Prostate gland (tissue), 2 donors: Measurements from ENCODE around the gene CT83.

Experiments
- POLR2A ChIP-seq: fragments of 450-650 bp; IDR thresholded peaks from one replicate; pipeline ENCODE4 v1.6.1; 2016; ENCODE audit warnings: antibody characterized with exemption, mild to moderate bottlenecking
- POLR2AphosphoS5 ChIP-seq: sonication (generic); formaldehyde crosslinking; IDR thresholded peaks from one replicate; pipeline ENCODE4 v1.6.1; 2017; ENCODE audit warnings: antibody characterized with exemption
- TF ChIP-seq, protein P1 (sequence below), 4 experiments: fragments of 200-600 bp in 2 of 4; fragments of 450-650 bp in 2 of 4; sonication (generic) in 2 of 4; IDR thresholded peaks; 1 replicate in 3 of 4; 2 replicates in 1 of 4; pipeline ENCODE4 v1.5.1; 2016 to 2019; ENCODE audit warnings: antibody characterized with exemption in 4 of 4, mild to moderate bottlenecking in 2 of 4, moderate library complexity in 2 of 4

DNA sequence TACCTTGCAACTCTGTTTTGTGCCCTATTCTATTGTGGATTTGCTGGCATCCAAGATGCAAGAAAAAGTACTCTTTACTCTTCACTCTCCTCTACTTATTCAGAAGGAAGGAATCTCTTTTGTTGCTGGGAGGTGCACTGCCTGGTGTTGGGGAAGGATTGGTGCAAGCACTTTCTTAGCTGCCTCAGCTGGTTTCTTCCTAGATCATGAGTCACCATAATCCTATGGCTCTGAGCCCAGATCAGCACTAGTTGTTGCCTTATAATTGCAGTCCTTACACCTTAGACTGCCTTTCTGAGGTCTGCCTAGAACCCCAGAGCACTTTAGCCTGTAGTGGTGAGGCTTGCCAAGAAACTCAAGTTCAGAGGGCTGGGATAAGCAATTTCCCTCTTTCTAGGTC is 37.0 kb upstream of the CT83 start:
- no peak for TF ChIP-seq POLR2AphosphoS5
- TF ChIP-seq, protein P1, sequence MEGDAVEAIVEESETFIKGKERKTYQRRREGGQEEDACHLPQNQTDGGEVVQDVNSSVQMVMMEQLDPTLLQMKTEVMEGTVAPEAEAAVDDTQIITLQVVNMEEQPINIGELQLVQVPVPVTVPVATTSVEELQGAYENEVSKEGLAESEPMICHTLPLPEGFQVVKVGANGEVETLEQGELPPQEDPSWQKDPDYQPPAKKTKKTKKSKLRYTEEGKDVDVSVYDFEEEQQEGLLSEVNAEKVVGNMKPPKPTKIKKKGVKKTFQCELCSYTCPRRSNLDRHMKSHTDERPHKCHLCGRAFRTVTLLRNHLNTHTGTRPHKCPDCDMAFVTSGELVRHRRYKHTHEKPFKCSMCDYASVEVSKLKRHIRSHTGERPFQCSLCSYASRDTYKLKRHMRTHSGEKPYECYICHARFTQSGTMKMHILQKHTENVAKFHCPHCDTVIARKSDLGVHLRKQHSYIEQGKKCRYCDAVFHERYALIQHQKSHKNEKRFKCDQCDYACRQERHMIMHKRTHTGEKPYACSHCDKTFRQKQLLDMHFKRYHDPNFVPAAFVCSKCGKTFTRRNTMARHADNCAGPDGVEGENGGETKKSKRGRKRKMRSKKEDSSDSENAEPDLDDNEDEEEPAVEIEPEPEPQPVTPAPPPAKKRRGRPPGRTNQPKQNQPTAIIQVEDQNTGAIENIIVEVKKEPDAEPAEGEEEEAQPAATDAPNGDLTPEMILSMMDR (IDR thresholded peaks at IDR 0.05): no peak
- TF ChIP-seq POLR2A: no peak
